Fibroblast of skin of left quadriceps (primary cell): ENCODE data around the gene DVL1.
A peak's percentile ranks its signal among the peaks of the same experiment; 100 is the strongest.
"Not testable (repeated sequence)": the region's sequence is repeated elsewhere in the genome, so short reads cannot be mapped to it uniquely, and the experiment has no call there.

ENCODE experiments used
- DNase-seq, 2 experiments: peaks; one replicate each; pipeline ENCODE4 v3.0.0-alpha.2; 2013; ENCODE audit warnings: low read depth in 2 of 2

DVL1 gene

GRCh38 chr1:1349256-1350012 lies at the start of gene DVL1:
Gene DVL1, minus strand, starts transcription at chr1:1349418. Its CDS starts 353 bp downstream, at chr1:1349065.
- peak; percentile 29 to 34 for DNase-seq

DNA sequence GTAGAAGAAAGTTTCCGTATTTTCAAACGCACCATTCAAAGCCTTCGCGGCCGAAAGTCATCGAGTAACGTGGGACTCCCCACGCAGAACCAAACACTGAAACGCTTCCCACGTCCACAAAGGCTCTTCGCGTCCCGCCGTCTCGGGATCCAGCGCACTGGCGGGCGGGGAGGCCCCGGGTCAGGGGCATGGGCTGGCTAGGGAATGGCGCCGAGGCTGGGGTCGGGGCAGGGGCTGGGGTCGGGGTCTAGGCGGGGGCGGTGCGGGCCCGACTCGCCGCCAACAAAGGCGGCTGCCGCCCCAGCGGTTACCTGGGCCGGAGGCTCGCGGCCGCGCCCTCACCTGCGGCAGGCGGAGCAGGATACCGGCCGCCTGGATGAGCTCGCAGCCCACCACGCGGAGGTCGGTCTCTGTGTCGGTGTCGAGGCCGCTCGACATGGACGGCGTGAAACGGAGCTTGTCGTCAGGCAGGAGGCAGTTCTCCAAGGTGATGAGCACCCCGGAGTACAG lies 49.5 kb upstream of the DVL1 start:
- DNase-seq: no peak

DNA sequence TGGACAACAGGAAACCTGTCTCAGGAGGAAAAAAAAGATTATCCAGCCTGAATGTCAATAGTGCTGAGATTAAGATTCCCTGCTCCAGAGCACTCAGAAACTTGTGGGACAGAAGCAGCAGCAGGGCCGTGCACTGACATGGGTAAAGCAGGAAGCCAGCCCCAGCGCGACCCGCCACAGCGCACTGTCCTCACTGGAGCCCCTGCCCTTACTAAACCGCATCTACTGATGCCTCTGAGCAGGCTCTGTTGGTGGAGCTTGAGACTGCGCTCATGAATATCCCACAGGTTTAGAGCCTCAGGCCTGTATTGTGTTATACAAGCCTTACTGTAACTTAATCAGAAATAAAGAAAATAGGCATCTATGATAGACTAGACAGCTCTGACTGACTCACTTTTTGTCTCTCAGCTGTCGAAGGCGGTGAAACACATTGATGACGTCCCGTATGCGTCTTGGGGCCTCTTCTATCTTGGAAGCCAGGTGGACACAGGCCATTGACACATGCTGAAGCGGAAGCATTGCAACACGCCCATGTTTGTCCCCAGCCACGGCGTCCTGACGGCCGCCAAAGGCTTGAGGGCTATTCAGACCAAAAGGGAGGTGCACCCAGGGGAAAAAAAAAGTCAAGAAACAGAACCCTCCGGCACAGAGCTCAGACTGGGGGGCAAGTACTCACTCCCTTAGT lies 48.8 kb upstream of the DVL1 start:
- DNase-seq: no peak

DNA sequence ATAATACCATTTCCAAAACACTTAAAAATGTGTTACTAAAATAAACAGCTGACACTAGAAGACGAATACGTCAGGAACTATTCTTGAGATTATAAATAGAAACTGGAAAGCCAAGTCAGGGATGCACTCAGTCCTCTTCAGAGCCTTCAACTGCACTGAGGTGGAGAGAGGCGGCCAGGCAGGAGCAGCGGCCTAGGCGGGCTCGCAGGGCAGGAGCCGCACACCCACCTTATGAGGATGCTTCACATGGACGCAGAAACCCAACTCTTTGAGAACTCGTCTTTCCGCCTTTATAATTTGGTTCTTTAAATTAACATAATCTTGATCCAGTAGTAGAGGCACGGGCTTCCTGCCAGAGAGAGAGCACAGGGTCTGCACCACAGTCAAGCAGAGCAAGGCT lies 45.9 kb upstream of the DVL1 start:
- DNase-seq: no peak

- DNase-seq: no peak
These were observed 44.9 kb upstream of the DVL1 start for GRCh38 chr1:1394116-1394515.

DNA sequence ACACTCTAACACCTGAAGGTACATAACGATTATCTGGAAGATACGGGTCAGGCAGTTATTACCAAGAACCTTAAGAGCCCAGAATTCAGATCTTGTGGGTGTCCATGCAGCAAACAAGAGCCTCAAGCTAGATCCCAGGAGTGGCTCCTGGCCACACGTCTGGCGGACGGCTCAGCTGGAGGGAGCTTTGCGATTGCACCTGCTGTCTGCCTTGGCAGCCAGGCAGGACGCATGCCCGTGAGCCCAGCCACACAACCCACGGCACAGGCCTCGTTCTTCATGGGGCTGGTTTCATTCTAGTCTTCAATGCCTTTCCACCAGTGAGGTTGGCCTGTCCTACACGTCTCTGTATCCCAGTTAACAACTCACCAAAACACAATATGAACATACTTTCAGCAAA lies 44.2 kb upstream of the DVL1 start:
- no peak for DNase-seq

- DNase-seq: no peak
These were observed 43.8 kb upstream of the DVL1 start for GRCh38 chr1:1393014-1393413.

DNA sequence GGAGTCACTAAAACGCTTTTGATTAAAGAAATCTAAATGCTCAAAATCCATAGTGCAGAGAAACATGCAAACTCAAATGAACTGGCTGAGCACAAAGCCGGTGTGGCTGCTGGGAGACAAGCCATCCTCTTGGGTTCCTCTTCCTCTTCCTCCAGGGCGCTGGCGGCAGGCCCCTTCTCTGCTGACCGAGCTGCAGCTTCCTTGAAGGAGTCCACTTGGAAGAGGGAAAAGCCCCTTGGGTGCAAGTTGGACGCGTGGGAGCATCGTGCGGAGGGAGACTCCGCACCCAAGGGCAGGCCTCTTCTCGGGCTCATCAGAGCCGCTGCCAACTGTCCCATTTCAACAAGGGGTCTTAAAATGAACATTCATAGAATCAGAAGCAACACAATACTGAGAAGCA lies 42.0 kb upstream of the DVL1 start:
- no peak for DNase-seq

- no peak for DNase-seq
These were observed 41.5 kb upstream of the DVL1 start for GRCh38 chr1:1390675-1391074.

DNA sequence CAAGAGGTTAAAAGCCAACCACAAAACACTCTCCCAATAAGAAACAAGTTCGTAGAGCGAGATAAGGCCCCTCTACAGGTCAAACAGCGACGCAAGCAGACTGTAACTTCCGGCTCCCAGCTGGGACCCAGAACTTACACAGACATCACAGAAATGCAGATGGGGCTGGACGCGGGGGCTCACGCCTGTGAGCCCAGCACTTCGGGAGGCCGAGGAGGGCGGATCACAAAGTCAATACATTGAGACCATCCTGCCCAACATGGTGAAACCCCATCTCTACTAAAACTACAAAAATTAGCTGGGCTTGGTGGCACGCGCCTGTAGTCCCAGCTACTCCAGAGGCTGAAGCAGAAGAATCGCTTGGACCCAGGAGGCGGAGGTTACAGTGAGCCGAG lies 38.9 kb upstream of the DVL1 start:
- DNase-seq: no peak

- no peak for DNase-seq
These were observed 38.2 kb upstream of the DVL1 start for GRCh38 chr1:1387098-1388077.

DNA sequence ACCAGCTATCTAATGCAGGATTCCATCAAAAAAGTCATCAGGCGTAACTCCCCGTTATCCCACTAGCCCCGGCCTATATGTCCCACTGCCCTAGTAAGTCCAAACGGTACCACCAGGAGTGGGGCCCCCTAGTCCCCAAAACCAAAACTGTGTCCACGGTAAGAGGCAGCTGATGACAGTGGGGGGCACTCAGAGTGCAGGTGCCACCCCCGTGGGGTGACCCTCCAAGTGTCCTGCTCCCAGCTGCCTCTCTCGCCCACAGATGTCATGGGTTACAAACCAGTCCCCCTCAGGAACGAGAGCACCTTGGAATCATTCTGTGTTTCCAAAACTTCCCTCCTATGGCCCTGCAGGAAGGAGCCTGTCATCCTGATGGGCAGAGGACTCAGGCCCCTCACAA lies 36.7 kb upstream of the DVL1 start:
- DNase-seq: no peak

- not testable (repeated sequence) for DNase-seq
These were observed 36.1 kb upstream of the DVL1 start for GRCh38 chr1:1385339-1385738.

GRCh38 chr1:1381294-1381693 lies 32.1 kb upstream of the DVL1 start:
- DNase-seq: no peak

DNA sequence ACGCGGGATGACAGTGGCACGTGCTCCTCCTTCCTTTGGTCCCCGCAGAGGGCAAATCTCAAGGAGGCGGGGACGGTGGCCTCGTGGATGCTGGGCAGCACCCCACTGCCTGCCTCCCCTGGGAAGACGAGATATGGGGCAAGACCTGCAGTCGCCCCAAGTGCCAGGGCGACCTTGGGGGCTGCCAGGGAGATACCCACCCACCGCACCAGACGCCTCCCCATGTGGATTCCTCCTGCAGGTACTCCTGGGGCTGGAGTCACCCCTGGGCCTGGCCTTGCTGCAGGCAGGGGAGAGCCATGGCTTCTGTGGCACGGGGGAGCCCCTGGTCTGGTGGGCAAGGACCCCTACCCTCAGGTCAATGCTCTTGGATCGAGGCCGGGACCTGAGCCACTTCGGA lies 31.6 kb upstream of the DVL1 start:
- no peak for DNase-seq

- no peak for DNase-seq
These were observed 28.5 kb upstream of the DVL1 start for GRCh38 chr1:1377540-1378205.

DNA sequence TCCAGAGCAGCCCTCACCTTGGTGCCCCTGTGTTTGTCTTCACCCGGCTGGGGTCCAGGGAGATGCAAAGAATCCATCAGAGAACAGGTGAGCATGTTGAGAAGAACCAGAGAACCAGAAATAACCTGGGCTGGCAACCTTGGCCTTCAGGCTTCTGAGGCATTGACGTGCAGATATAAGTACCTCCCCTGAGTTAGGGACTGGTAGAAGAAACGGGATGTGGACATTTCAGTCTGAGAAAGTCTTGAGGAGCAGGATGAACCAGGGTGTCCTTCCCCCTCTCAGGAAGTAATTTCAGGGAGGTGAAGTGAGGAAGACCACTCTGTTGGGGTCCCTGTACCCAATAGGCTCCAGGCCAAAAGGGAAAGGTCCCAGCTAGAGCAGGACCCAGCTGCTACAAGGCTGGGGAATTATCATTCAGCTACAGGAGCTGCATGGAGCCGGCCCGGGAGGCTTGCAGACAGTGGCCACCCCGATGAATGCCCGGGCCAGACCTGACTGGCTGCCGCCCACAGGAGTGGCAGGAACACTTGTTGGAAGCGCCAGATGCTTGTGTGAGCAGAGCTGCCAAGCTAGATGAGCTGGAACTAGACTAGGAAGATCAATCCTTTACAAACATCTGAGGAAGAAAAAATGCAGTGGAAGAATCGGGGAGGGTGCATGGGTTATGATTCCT lies 27.5 kb upstream of the DVL1 start:
- no peak for DNase-seq

DNA sequence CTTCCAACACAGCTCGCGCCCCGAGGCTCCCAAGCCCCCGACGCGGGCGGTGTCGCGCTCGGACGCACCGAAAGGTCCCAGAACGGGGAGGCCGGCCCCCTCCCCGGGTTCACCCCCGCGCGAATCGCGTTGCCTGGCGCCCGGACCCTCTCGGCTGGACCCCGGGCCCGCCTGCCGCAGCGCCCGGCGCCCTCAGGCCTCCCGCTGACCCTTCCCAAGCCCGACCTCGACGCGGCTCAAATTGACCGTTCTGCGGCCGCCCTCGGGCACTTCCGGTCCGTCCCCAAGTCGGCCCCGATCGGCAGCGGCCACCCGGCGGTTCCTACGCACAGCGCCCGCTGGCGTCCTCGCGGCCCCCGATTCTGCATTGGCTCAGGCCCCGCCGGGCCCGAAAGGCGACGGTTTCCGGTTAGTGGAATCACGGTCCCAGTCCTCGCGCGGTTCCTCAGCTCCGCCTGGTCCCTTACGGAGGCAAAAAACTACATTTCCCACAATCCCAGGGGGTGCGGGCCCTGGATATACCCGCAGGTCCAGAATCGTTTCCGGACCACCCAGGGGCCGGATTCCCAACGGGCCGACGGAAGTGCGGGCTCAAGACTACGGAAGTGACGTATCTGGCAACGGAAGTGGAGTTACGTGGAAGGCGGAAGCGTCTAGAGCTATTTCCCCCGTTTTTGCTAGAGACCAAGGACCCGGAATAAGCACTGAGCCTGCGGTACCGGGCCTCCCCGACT lies 25.9 kb upstream of the DVL1 start, which contains the start of gene AURKAIP1:
Gene AURKAIP1, minus strand, starts transcription at position 279 of the 734 bp plus-strand sequence. CDS start 451 bp downstream, outside the sequence.
- DNase-seq: peak; percentile 100

DNA sequence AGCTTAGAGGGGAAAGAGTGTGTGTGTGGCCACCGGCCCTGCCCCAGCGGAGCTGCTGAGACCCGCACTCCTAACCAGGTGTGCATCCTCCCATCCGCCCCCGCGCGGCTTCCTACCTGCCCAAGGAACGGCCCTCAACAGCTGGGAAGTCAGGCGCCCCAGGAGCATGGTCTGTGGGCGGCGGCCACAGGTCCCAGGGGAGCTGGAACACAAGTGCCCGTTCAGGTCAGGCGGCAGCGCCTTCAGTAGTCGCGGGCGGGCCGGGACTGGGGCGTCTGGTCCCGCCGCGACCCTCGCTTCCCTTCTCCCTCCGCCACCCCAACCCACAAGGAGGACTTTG lies 25.3 kb upstream of the DVL1 start:
- no peak for DNase-seq
